Loucy (cell line): ENCODE results near the gene UPK1B.

Experiments used
- CTCF ChIP-seq: fragments of 200-600 bp; sonication (generic); conservative IDR thresholded peaks from 2 replicates; pipeline ENCODE4 v1.5.1; 2014; ENCODE audit warnings: mild to moderate bottlenecking, antibody characterized with exemption, low read length
- EZH2phosphoT487 ChIP-seq: fragments of 200-600 bp; IDR thresholded peaks from 2 replicates; pipeline ENCODE4 v1.6.1; 2018; ENCODE audit warnings: antibody characterized with exemption, mild to moderate bottlenecking, moderate library complexity, borderline replicate concordance

GRCh38 chr3:119211803-119212202, 38.4 kb downstream of the UPK1B start:
- TF ChIP-seq CTCF (no peak), EZH2phosphoT487 (no peak)
